IMR-90 (cell line): ENCODE results near the gene AKAP1. TPM values are rescaled to one million over a fixed set of nuclear protein-coding genes. Genes with fewer than 3 reads are reported as not detected.

Experiments
- ATAC-seq: fragments of 200-7000 bp; cut with Tn5 transposase; 2 replicates; pipeline ENCODE4 v1.9.1; 2020; ENCODE audit warnings: low read depth, mild to moderate bottlenecking, moderate library complexity
- BruUV-seq: library from RNA; stranded (reverse); fragments of 400-500 nt; replicated peaks from 2 replicates; lab custom pipeline; 2021; lab: Mats Ljungman, UMichigan
- CTCF ChIA-PET: fragments of 300-600 bp; formaldehyde crosslinking; extraction: SDS; loops from one replicate; lab custom pipeline; 2021; ENCODE audit warnings: antibody characterized with exemption; lab: Yijun Ruan, JAX
- POLR2A ChIA-PET: fragments of 300-600 bp; sonication (Branson Sonifier 250); formaldehyde crosslinking; loops from one replicate; lab custom pipeline; 2022; ENCODE audit warnings: antibody characterized with exemption; ENCODE audit not compliant: unreplicated experiment; lab: Charles Lee
- DNase-seq: peaks from one replicate; pipeline ENCODE4 v3.0.0; 2013
- H2AFZ ChIP-seq: replicated peaks from 2 replicates; pipeline ENCODE3; 2013; ENCODE audit warnings: low read length, mild to moderate bottlenecking; ENCODE audit not compliant: poor library complexity
- H2AK5ac ChIP-seq: 2 replicates; pipeline ENCODE4 v1.6.1; 2013; ENCODE audit warnings: low read depth, low read length, inconsistent platforms
- H2AK9ac ChIP-seq: replicated peaks from 2 replicates; pipeline ENCODE3; 2013; ENCODE audit warnings: mild to moderate bottlenecking, low read depth, low read length, moderate library complexity; ENCODE audit not compliant: poor library complexity
- H2BK120ac ChIP-seq: 2 replicates; pipeline ENCODE4 v1.6.1; 2013; ENCODE audit warnings: low read depth, low read length, inconsistent platforms
- H2BK15ac ChIP-seq: 3 replicates; pipeline ENCODE4 v1.6.1; 2013; ENCODE audit warnings: low read depth, low read length, inconsistent platforms
- H2BK20ac ChIP-seq: 2 replicates; pipeline ENCODE4 v1.6.1; 2013; ENCODE audit warnings: low read depth, mild to moderate bottlenecking, inconsistent platforms, low read length, moderate library complexity
- H2BK5ac ChIP-seq: 2 replicates; pipeline ENCODE4 v1.6.1; 2013; ENCODE audit warnings: mild to moderate bottlenecking, low read depth, low read length, inconsistent platforms; ENCODE audit not compliant: poor library complexity, severe bottlenecking
- H3K14ac ChIP-seq: replicated peaks from 2 replicates; pipeline ENCODE4 v1.6.1; 2013; ENCODE audit warnings: low read depth, low read length, inconsistent platforms
- H3K18ac ChIP-seq: 2 replicates; pipeline ENCODE4 v1.6.1; 2013; ENCODE audit warnings: low read depth, low read length, control low read depth
- H3K23ac ChIP-seq: 2 replicates; pipeline ENCODE4 v1.6.1; 2013; ENCODE audit warnings: low read depth, low read length, inconsistent platforms
- H3K27ac ChIP-seq: 2 replicates; pipeline ENCODE4 v1.5.1; 2013; ENCODE audit warnings: mild to moderate bottlenecking, control low read depth, low read length; ENCODE audit not compliant: insufficient read depth
- H3K27me3 ChIP-seq: 2 replicates; pipeline ENCODE4 v1.6.1; 2013; ENCODE audit warnings: low read length; ENCODE audit not compliant: control insufficient read depth, insufficient read depth
- H3K36me3 ChIP-seq: 2 replicates; pipeline ENCODE4 v1.6.1; 2013; ENCODE audit warnings: low read length, mixed read lengths; ENCODE audit not compliant: control insufficient read depth, insufficient read depth
- H3K4ac ChIP-seq: 2 replicates; pipeline ENCODE4 v1.6.1; 2013; ENCODE audit warnings: low read depth, low read length, inconsistent platforms
- H3K4me1 ChIP-seq: 2 replicates; pipeline ENCODE4 v1.6.1; 2013; ENCODE audit warnings: low read length, mixed read lengths; ENCODE audit not compliant: control insufficient read depth, insufficient read depth
- H3K4me2 ChIP-seq: 2 replicates; pipeline ENCODE4 v1.6.1; 2013; ENCODE audit warnings: low read depth, mild to moderate bottlenecking, control low read depth, low read length, moderate library complexity
- H3K4me3 ChIP-seq: 2 replicates; pipeline ENCODE4 v1.5.1; 2013; ENCODE audit warnings: low read depth, mild to moderate bottlenecking, control low read depth, low read length, moderate library complexity; ENCODE audit not compliant: insufficient read depth
- H3K56ac ChIP-seq: 2 replicates; pipeline ENCODE4 v1.6.1; 2013; ENCODE audit warnings: low read length, inconsistent platforms; ENCODE audit not compliant: insufficient read depth; ENCODE audit errors: extremely low read depth
- H3K79me1 ChIP-seq, 2 experiments: 2 replicates each; pipeline ENCODE4 v1.6.1; 2013; ENCODE audit warnings: low read length in 2 of 2, inconsistent platforms in 1 of 2, low read depth in 1 of 2
- H3K9ac ChIP-seq: 2 replicates; pipeline ENCODE4 v1.6.1; 2013; ENCODE audit warnings: low read depth, low read length, control low read depth
- H3K9me1 ChIP-seq: 2 replicates; pipeline ENCODE4 v1.6.1; 2013; ENCODE audit warnings: low read length, inconsistent platforms; ENCODE audit not compliant: insufficient read depth
- H3K9me3 ChIP-seq: 2 replicates; pipeline ENCODE4 v1.6.1; 2013; ENCODE audit warnings: low read length; ENCODE audit not compliant: control insufficient read depth, insufficient read depth
- H4K20me1 ChIP-seq: 2 replicates; pipeline ENCODE4 v1.6.1; 2013; ENCODE audit warnings: low read length, inconsistent platforms; ENCODE audit not compliant: insufficient read depth
- H4K5ac ChIP-seq: 2 replicates; pipeline ENCODE4 v1.6.1; 2013; ENCODE audit warnings: mild to moderate bottlenecking, low read depth, low read length, control low read depth
- H4K8ac ChIP-seq, 2 experiments: 2 replicates each; pipeline ENCODE4 v1.6.1; 2013; ENCODE audit warnings: low read depth in 2 of 2, low read length in 2 of 2, control low read depth in 1 of 2, inconsistent platforms in 1 of 2
- H4K91ac ChIP-seq: 2 replicates; pipeline ENCODE4 v1.6.1; 2013; ENCODE audit warnings: low read depth, low read length, inconsistent platforms; ENCODE audit not compliant: insufficient read depth
- BHLHE40 ChIP-seq: fragments of 150-350 bp; IDR thresholded peaks from 2 replicates; pipeline ENCODE4 v1.6.1; 2016; ENCODE audit warnings: mild to moderate bottlenecking, low read depth, low read length
- CEBPB ChIP-seq: IDR thresholded peaks from 2 replicates; pipeline ENCODE4 v1.6.1; 2012; ENCODE audit warnings: low read depth, low read length, improper control_type of control experiment
- CHD1 ChIP-seq: IDR thresholded peaks from 2 replicates; pipeline ENCODE4 v1.6.1; 2012; ENCODE audit warnings: low read depth, low read length, improper control_type of control experiment
- FOS ChIP-seq: fragments of 150-350 bp; IDR thresholded peaks from 2 replicates; pipeline ENCODE4 v1.6.1; 2016; ENCODE audit warnings: low read depth, low read length
- MAFK ChIP-seq: IDR thresholded peaks from 2 replicates; pipeline ENCODE4 v1.6.1; 2012; ENCODE audit warnings: low read depth, low read length, improper control_type of control experiment
- MAZ ChIP-seq: IDR thresholded peaks from 2 replicates; pipeline ENCODE4 v1.6.1; 2012; ENCODE audit warnings: low read depth, mild to moderate bottlenecking, low read length, improper control_type of control experiment, moderate library complexity, borderline replicate concordance
- MXI1 ChIP-seq: IDR thresholded peaks from 2 replicates; pipeline ENCODE4 v1.6.1; 2012; ENCODE audit warnings: low read depth, mild to moderate bottlenecking, low read length, moderate library complexity, borderline replicate concordance
- NFE2L2 ChIP-seq: fragments of 150-350 bp; IDR thresholded peaks from 2 replicates; pipeline ENCODE4 v1.6.1; 2016; ENCODE audit warnings: low read depth, mild to moderate bottlenecking, low read length
- POLR2A ChIP-seq: IDR thresholded peaks from 2 replicates; pipeline ENCODE4 v1.6.1; 2012; ENCODE audit warnings: mild to moderate bottlenecking, low read depth, low read length
- RAD21 ChIP-seq: IDR thresholded peaks from 2 replicates; pipeline ENCODE4 v1.6.1; 2012; ENCODE audit warnings: low read length, improper control_type of control experiment
- RFX5 ChIP-seq: IDR thresholded peaks from 2 replicates; pipeline ENCODE4 v1.8.0; 2012; ENCODE audit warnings: low read depth, mild to moderate bottlenecking, low read length, moderate library complexity
- SMC3 ChIP-seq: fragments of 150-350 bp; IDR thresholded peaks from 2 replicates; pipeline ENCODE4 v1.6.1; 2016; ENCODE audit warnings: low read depth, mild to moderate bottlenecking, antibody characterized with exemption, low read length, moderate library complexity
- WGBS, 2 experiments: methylation state at CpG; one replicate each; pipeline versions ENCODE4 v1.1.5 to v1.1.7; 2013; ENCODE audit warnings: missing lambda C conversion rate in 2 of 2; ENCODE audit not compliant: insufficient read length in 1 of 2; ENCODE audit errors: extremely low coverage in 2 of 2; 5-methylcytosine and 5-hydroxymethylcytosine counted together
- dilution Hi-C: fragments of 300-500 bp; cut with HindIII; formaldehyde crosslinking; loops from one replicate; pipeline ENCODE4 v1.14.3; 2018; ENCODE audit warnings: low sequenced_read_pairs; ENCODE audit not compliant: unreplicated experiment
- in situ Hi-C: fragments of 300-500 bp; cut with MboI; formaldehyde crosslinking; loops from 3 replicates; pipeline ENCODE4 v1.14.3; 2019; ENCODE audit warnings: low sequenced_read_pairs, inconsistent platforms, mixed read lengths
- intact Hi-C: fragments of 100-400 bp; cut with micrococcal nuclease; formaldehyde crosslinking; loops from 2 replicates; pipeline ENCODE4 v1.10.0; 2022
- polyA plus RNA-seq, 3 experiments: library from polyadenylated mRNA; depleted of rRNA; stranded (reverse); fragments of >200 nt; gene quantifications; 2 replicates each; pipeline ENCODE4 v1.2.3, GENCODE V29; 2012; ENCODE audit warnings: low replicate concordance in 1 of 3
- total RNA-seq: library from RNA; depleted of rRNA; stranded (reverse); fragments of >200 nt; gene quantifications from 2 replicates; pipeline ENCODE4 v1.2.3, GENCODE V29; 2012
- TF ChIP-seq, protein P1 (sequence below): fragments of 150-350 bp; IDR thresholded peaks from 2 replicates; pipeline ENCODE4 v1.6.1; 2016; ENCODE audit warnings: low read depth, mild to moderate bottlenecking, low read length, moderate library complexity, borderline replicate concordance
- TF ChIP-seq, protein P2 (sequence below): conservative IDR thresholded peaks from 2 replicates; pipeline ENCODE4 v1.5.1; 2012; ENCODE audit warnings: mild to moderate bottlenecking, low read depth, low read length, improper control_type of control experiment
- TF ChIP-seq, protein P3 (sequence below): fragments of 150-350 bp; IDR thresholded peaks from 2 replicates; pipeline ENCODE4 v1.6.1; 2017; ENCODE audit warnings: mild to moderate bottlenecking, antibody characterized with exemption, low read length, low read depth

The AKAP1 gene
- total and polyA plus RNA-seq, 2 of the 4 experiments (the other 2 are of a cell fraction) = 10.2 to 17.4 TPM

DNA sequence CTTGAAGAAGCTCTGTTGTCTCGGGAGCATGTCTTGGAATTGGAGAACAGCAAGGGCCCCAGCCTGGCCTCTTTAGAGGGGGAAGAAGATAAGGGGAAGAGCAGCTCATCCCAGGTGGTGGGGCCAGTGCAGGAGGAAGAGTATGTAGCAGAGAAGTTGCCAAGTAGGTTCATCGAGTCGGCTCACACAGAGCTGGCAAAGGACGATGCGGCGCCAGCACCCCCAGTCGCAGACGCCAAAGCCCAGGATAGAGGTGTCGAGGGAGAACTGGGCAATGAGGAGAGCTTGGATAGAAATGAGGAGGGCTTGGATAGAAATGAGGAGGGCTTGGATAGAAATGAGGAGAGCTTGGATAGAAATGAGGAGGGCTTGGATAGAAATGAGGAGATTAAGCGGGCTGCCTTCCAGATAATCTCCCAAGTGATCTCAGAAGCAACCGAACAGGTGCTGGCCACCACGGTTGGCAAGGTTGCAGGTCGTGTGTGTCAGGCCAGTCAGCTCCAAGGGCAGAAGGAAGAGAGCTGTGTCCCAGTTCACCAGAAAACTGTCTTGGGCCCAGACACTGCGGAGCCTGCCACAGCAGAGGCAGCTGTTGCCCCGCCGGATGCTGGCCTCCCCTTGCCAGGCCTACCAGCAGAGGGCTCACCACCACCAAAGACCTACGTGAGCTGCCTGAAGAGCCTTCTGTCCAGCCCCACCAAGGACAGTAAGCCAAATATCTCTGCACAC lies 21.2 kb downstream of the AKAP1 start:
- Histone ChIP-seq H3K27ac (no peak overlapping the region), H4K8ac (no peak overlapping the region), H2AFZ (no peak overlapping the region), H3K4ac (no peak overlapping the region), H3K4me2 (no peak overlapping the region), H4K91ac (no peak overlapping the region), H3K18ac (no peak overlapping the region), H3K4me3 (no peak overlapping the region), H3K79me1 (peaks cover 0 to 7% of the 10 kb centered on the region in 2 experiments; a peak in 2 of 4 replicates), H3K27me3 (no peaks in the 10 kb centered on the region), H3K9ac (no peak overlapping the region), H3K23ac (no peak overlapping the region), H2AK5ac (no peak overlapping the region), H3K9me3 (no peaks in the 10 kb centered on the region), H2BK120ac (no peak overlapping the region), H4K5ac (no peak overlapping the region), H2BK5ac (no peak overlapping the region), H3K4me1 (peaks cover 2% of the 10 kb centered on the region; the same call in 1 of the 2 replicates), H3K56ac (no peak overlapping the region), H3K14ac (no peak overlapping the region), H3K36me3 (no peaks in the 10 kb centered on the region), H4K20me1 (no peaks in the 10 kb centered on the region; the same call in none of the 2 replicates), H2AK9ac (no peak overlapping the region), H3K9me1 (no peaks in the 10 kb centered on the region), H2BK15ac (no peak overlapping the region), H2BK20ac (no peak overlapping the region)
- ATAC-seq (no peak), DNase-seq (no peak)
- intact Hi-C loops = no loop called here
- BruUV-seq = no TSS peak
- ChIA-PET POLR2A (no interaction called here), CTCF (no interaction called here)
- 94% methylated on average over 16 of the region's 17 CpGs; no CpG with 5 or more reads in 1 of the 2 experiments for WGBS, 2 experiments
- in situ Hi-C loops = loop anchor here (25.0 kb wide), 1 partner anchor 1006 kb away; no protein-coding TSS in a partner anchor
- dilution Hi-C loops = no loop called here
- no peak for TF ChIP-seq NFE2L2
- TF ChIP-seq RAD21 = no peak
- TF ChIP-seq, protein P1, sequence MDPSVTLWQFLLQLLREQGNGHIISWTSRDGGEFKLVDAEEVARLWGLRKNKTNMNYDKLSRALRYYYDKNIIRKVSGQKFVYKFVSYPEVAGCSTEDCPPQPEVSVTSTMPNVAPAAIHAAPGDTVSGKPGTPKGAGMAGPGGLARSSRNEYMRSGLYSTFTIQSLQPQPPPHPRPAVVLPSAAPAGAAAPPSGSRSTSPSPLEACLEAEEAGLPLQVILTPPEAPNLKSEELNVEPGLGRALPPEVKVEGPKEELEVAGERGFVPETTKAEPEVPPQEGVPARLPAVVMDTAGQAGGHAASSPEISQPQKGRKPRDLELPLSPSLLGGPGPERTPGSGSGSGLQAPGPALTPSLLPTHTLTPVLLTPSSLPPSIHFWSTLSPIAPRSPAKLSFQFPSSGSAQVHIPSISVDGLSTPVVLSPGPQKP = no peak
- no peak for TF ChIP-seq MAZ
- TF ChIP-seq POLR2A = no peak
- TF ChIP-seq, protein P2, sequence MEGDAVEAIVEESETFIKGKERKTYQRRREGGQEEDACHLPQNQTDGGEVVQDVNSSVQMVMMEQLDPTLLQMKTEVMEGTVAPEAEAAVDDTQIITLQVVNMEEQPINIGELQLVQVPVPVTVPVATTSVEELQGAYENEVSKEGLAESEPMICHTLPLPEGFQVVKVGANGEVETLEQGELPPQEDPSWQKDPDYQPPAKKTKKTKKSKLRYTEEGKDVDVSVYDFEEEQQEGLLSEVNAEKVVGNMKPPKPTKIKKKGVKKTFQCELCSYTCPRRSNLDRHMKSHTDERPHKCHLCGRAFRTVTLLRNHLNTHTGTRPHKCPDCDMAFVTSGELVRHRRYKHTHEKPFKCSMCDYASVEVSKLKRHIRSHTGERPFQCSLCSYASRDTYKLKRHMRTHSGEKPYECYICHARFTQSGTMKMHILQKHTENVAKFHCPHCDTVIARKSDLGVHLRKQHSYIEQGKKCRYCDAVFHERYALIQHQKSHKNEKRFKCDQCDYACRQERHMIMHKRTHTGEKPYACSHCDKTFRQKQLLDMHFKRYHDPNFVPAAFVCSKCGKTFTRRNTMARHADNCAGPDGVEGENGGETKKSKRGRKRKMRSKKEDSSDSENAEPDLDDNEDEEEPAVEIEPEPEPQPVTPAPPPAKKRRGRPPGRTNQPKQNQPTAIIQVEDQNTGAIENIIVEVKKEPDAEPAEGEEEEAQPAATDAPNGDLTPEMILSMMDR = no peak
- TF ChIP-seq MXI1 = no peak
- TF ChIP-seq BHLHE40 = no peak
- TF ChIP-seq RFX5 = no peak
- TF ChIP-seq MAFK = no peak
- TF ChIP-seq, protein P3, sequence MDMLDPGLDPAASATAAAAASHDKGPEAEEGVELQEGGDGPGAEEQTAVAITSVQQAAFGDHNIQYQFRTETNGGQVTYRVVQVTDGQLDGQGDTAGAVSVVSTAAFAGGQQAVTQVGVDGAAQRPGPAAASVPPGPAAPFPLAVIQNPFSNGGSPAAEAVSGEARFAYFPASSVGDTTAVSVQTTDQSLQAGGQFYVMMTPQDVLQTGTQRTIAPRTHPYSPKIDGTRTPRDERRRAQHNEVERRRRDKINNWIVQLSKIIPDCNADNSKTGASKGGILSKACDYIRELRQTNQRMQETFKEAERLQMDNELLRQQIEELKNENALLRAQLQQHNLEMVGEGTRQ = no peak
- no peak for TF ChIP-seq SMC3
- TF ChIP-seq FOS = no peak
- no peak for TF ChIP-seq CHD1
- TF ChIP-seq CEBPB = no peak
